ENCODE results near the gene ZBED2.

- no peak for TF ChIP-seq PAX5 (IDR thresholded peaks at IDR 0.05; ENCODE audit: insufficient read depth, low read length, severe bottlenecking)
- no peak for TF ChIP-seq POLR2A (IDR thresholded peaks at IDR 0.05; ENCODE audit: low read depth, low read length)
- TF ChIP-seq POLR2AphosphoS5 (IDR thresholded peaks at IDR 0.05; ENCODE audit: low read depth, low read length): no peak
- TF ChIP-seq SPI1 (IDR thresholded peaks at IDR 0.05; ENCODE audit: low read depth, low read length): no peak
- TF ChIP-seq TAF1 (IDR thresholded peaks at IDR 0.05; ENCODE audit: low read depth, low read length): no peak
- no peak for TF ChIP-seq POU2F2 (IDR thresholded peaks at IDR 0.05; ENCODE audit: low read depth, low read length)
Measured at GRCh38 chr3:111601810-111602209, 6.7 kb upstream of the ZBED2 start.

Data from GM12891 (cell line).